SK-N-SH (cell line): ENCODE results near the gene ITPRID2. TPM values are rescaled to one million over a fixed set of nuclear protein-coding genes. Genes with fewer than 3 reads are reported as not detected.
A peak's percentile ranks its signal among the peaks of the same experiment; 100 is the strongest.

Experiments used
- CTCF ChIA-PET: fragments of 300-600, 350-600 bp; formaldehyde crosslinking; extraction: SDS; loops from one replicate; lab custom pipeline; 2021; lab: Yijun Ruan, JAX
- POLR2A ChIA-PET: fragments of 350-600 bp; sonication (Branson Sonifier 250); formaldehyde crosslinking; extraction: SDS; loops from one replicate; lab custom pipeline; 2020; ENCODE audit warnings: antibody characterized with exemption, inconsistent platforms; lab: Yijun Ruan, JAX
- DNase-seq: peaks from one replicate; pipeline ENCODE4 v3.0.0; 2012
- H2AFZ ChIP-seq: fragments of 200-600 bp; sonication (generic); 2 replicates; pipeline ENCODE4 v1.8.1; 2016; ENCODE audit warnings: antibody characterized with exemption, mild to moderate bottlenecking, low read depth
- H3F3A ChIP-seq: fragments of 200-600 bp; sonication (generic); replicated peaks from 2 replicates; pipeline ENCODE3; 2016; ENCODE audit warnings: antibody characterized with exemption, mild to moderate bottlenecking; ENCODE audit not compliant: insufficient read depth
- H3K27ac ChIP-seq, 2 experiments: fragments of 200-500 bp in 1 of 2; fragments of 200-600 bp in 1 of 2; sonication (Bioruptor generic) in 1 of 2; sonication (generic), shearing (Covaris generic) in 1 of 2; 2 replicates each; pipeline versions ENCODE4 v1.5.1 to v1.6.1; 2014 to 2016; ENCODE audit warnings: low read depth in 2 of 2, inconsistent platforms in 1 of 2, low read length in 1 of 2, mild to moderate bottlenecking in 1 of 2, mixed read lengths in 1 of 2
- H3K27me3 ChIP-seq: fragments of 200-600 bp; sonication (generic), shearing (Covaris generic); 2 replicates; pipeline ENCODE4 v1.6.1; 2016; ENCODE audit warnings: mixed run types; ENCODE audit not compliant: insufficient read depth
- H3K36me3 ChIP-seq, 2 experiments: fragments of 200-500 bp in 1 of 2; fragments of 200-600 bp in 1 of 2; sonication (Bioruptor generic) in 1 of 2; sonication (generic) in 1 of 2; replicated peaks in 1 of 2; 2 replicates each; pipeline versions ENCODE3 to v1.5.1; 2014 to 2016; ENCODE audit warnings: low read length in 1 of 2, mild to moderate bottlenecking in 1 of 2; ENCODE audit not compliant: insufficient read depth in 2 of 2, control insufficient read depth in 1 of 2
- H3K4me1 ChIP-seq, 2 experiments: fragments of 200-500 bp in 1 of 2; fragments of 200-600 bp in 1 of 2; sonication (Bioruptor generic) in 1 of 2; sonication (generic), shearing (Covaris generic) in 1 of 2; 2 replicates each; pipeline versions ENCODE4 v1.5.1 to v1.6.1; 2014 to 2016; ENCODE audit warnings: low read depth in 1 of 2, low read length in 1 of 2, mixed run types in 1 of 2; ENCODE audit not compliant: insufficient read depth in 2 of 2, control insufficient read depth in 1 of 2
- H3K4me2 ChIP-seq: fragments of 200-600 bp; sonication (generic), shearing (Covaris generic); 2 replicates; pipeline ENCODE4 v1.6.1; 2017; ENCODE audit warnings: mixed run types
- H3K4me3 ChIP-seq, 2 experiments: fragments of 200-500 bp in 1 of 2; fragments of 200-600 bp in 1 of 2; sonication (Bioruptor generic) in 1 of 2; sonication (generic), shearing (Covaris generic) in 1 of 2; 2 replicates each; pipeline versions ENCODE4 v1.5.1 to v1.8.1; 2014 to 2016; ENCODE audit warnings: low read depth in 2 of 2, inconsistent platforms in 1 of 2, low read length in 1 of 2, mild to moderate bottlenecking in 1 of 2, mixed read lengths in 1 of 2, moderate library complexity in 1 of 2
- H3K79me2 ChIP-seq: fragments of 200-600 bp; sonication (generic); 2 replicates; pipeline ENCODE4 v1.8.1; 2017; ENCODE audit warnings: mild to moderate bottlenecking; ENCODE audit not compliant: insufficient read depth
- H3K9ac ChIP-seq: fragments of 200-600 bp; sonication (generic); 2 replicates; pipeline ENCODE4 v1.6.1; 2017; ENCODE audit warnings: mixed run types
- H3K9me2 ChIP-seq: fragments of 200-600 bp; sonication (generic); 2 replicates; pipeline ENCODE4 v1.6.1; 2017; ENCODE audit warnings: mixed run types
- H3K9me3 ChIP-seq: fragments of 200-600 bp; sonication (generic); 2 replicates; pipeline ENCODE4 v1.6.1; 2017; ENCODE audit warnings: mixed run types, mild to moderate bottlenecking, moderate library complexity
- H4K20me1 ChIP-seq: fragments of 200-600 bp; sonication (generic); 2 replicates; pipeline ENCODE4 v1.6.1; 2017; ENCODE audit warnings: mild to moderate bottlenecking, mixed run types; ENCODE audit not compliant: insufficient read depth
- CHD2 ChIP-seq: fragments of 150-350 bp; IDR thresholded peaks from 2 replicates; pipeline ENCODE4 v1.6.1; 2018; ENCODE audit warnings: low read length; ENCODE audit not compliant: partially characterized antibody
- CTCF ChIP-seq: fragments of 200-600 bp; sonication (generic); IDR thresholded peaks from 2 replicates; pipeline ENCODE4 v1.6.1; 2017; ENCODE audit warnings: antibody characterized with exemption, mild to moderate bottlenecking, moderate library complexity
- FOXJ3 ChIP-seq: sonication (generic); formaldehyde crosslinking; IDR thresholded peaks from 2 replicates; pipeline ENCODE4 v1.5.1; 2020; ENCODE audit warnings: mild to moderate bottlenecking, missing genetic modification reagents
- FOXM1 ChIP-seq: IDR thresholded peaks from 2 replicates; pipeline ENCODE4 v1.4.0; 2012; ENCODE audit warnings: low read depth, mild to moderate bottlenecking
- GATA2 ChIP-seq: sonication (generic); formaldehyde crosslinking; IDR thresholded peaks from 2 replicates; pipeline ENCODE4 v1.5.0; 2020; ENCODE audit warnings: mild to moderate bottlenecking, missing genetic modification reagents
- IRF3 ChIP-seq: fragments of 150-350 bp; IDR thresholded peaks from 2 replicates; pipeline ENCODE4 v1.6.1; 2016; ENCODE audit warnings: mild to moderate bottlenecking, low read depth, low read length
- JUND ChIP-seq: IDR thresholded peaks from 2 replicates; pipeline ENCODE4 v1.4.0; 2012
- MAX ChIP-seq: IDR thresholded peaks from 2 replicates; pipeline ENCODE4 v1.4.0; 2012; ENCODE audit warnings: low read depth
- MXI1 ChIP-seq: IDR thresholded peaks from 2 replicates; pipeline ENCODE4 v1.6.1; 2012; ENCODE audit warnings: mild to moderate bottlenecking, low read depth, low read length, improper control_type of control experiment
- NFIC ChIP-seq: IDR thresholded peaks from 2 replicates; pipeline ENCODE4 v1.4.0; 2012; ENCODE audit warnings: borderline replicate concordance
- NRF1 ChIP-seq: IDR thresholded peaks from 2 replicates; pipeline ENCODE4 v1.6.1; 2012; ENCODE audit warnings: low read depth, mild to moderate bottlenecking, low read length
- PBX3 ChIP-seq: IDR thresholded peaks from 2 replicates; pipeline ENCODE4; 2012
- POLR2AphosphoS5 ChIP-seq: IDR thresholded peaks from 2 replicates; pipeline ENCODE4 v1.6.1; 2012; ENCODE audit warnings: low read depth, low read length
- SIN3A ChIP-seq: IDR thresholded peaks from 2 replicates; pipeline ENCODE4 v1.6.1; 2012; ENCODE audit warnings: low read depth, mild to moderate bottlenecking, low read length, moderate library complexity, borderline replicate concordance
- SMC3 ChIP-seq: IDR thresholded peaks from 2 replicates; pipeline ENCODE4 v1.6.1; 2012; ENCODE audit warnings: low read depth, low read length, improper control_type of control experiment
- TAF1 ChIP-seq: IDR thresholded peaks from 2 replicates; pipeline ENCODE4 v1.6.1; 2012; ENCODE audit warnings: low read depth, mild to moderate bottlenecking, low read length, moderate library complexity, borderline replicate concordance
- TCF12 ChIP-seq: IDR thresholded peaks from 2 replicates; pipeline ENCODE4 v1.4.0; 2012
- USF2 ChIP-seq: fragments of 150-350 bp; IDR thresholded peaks from 2 replicates; pipeline ENCODE4 v1.6.1; 2017; ENCODE audit warnings: antibody characterized with exemption, low read length, low read depth, borderline replicate concordance
- YY1 ChIP-seq: IDR thresholded peaks from 2 replicates; pipeline ENCODE4 v1.4.0; 2012; ENCODE audit warnings: low read depth, mild to moderate bottlenecking
- ZBTB33 ChIP-seq: IDR thresholded peaks from 2 replicates; pipeline ENCODE4 v1.4.0; 2012; ENCODE audit warnings: low read depth, borderline replicate concordance
- WGBS: methylation state at CpG from one replicate; pipeline ENCODE4 v1.1.6; 2017; ENCODE audit warnings: low lambda C conversion rate; 5-methylcytosine and 5-hydroxymethylcytosine counted together
- polyA plus RNA-seq, 3 experiments: library from polyadenylated mRNA; depleted of rRNA; stranded (reverse); fragments of >200 nt; gene quantifications; 2 replicates each; pipeline ENCODE4 v1.2.3, GENCODE V29; 2012

The ITPRID2 gene
- polyA plus RNA-seq, 1 of the 3 experiments (the other 2 are of a cell fraction): 41.9 TPM

- Histone ChIP-seq H3K27me3 (no peaks in the 10 kb centered on the region), H3F3A (no peaks in the 10 kb centered on the region), H3K36me3 (no peaks in the 10 kb centered on the region), H3K27ac (peak overlapping the region in 1 of 2 experiments; percentile 11; a peak in 1 of 4 replicates), H3K4me2 (no peak overlapping the region), H3K79me2 (no peaks in the 10 kb centered on the region), H3K4me3 (no peak overlapping the region), H4K20me1 (no peaks in the 10 kb centered on the region), H3K9ac (no peak overlapping the region), H3K4me1 (peaks cover 0 to 9% of the 10 kb centered on the region in 2 experiments; a peak in 2 of 4 replicates), H3K9me2 (no peaks in the 10 kb centered on the region)
- ChIA-PET POLR2A (no interaction called here), CTCF (interaction anchor here (0.8 kb wide), 1 partner anchor 31 kb away, joined by 3 read pairs; no protein-coding TSS in a partner anchor)
- DNase-seq: no peak
- WGBS: 97% methylated on average over 3 of the region's 3 CpGs
- TF ChIP-seq GATA2 (no peak), YY1 (no peak), CTCF (no peak), ZBTB33 (no peak), POLR2AphosphoS5 (no peak), CHD2 (no peak), TAF1 (no peak), IRF3 (no peak), JUND (no peak), FOXM1 (no peak), USF2 (no peak), PBX3 (no peak), MAX (no peak), MXI1 (no peak), SMC3 (no peak), SIN3A (no peak), NFIC (no peak), TCF12 (no peak), NRF1 (no peak), FOXJ3 (CRISPR knock-in tag) (no peak)
- TF ChIP-seq, all 33 proteins: peak for 0
- Histone ChIP-seq H2AFZ (peak overlapping the region; percentile 35; the same call in 1 of the 2 replicates), H3K9me3 (no peaks in the 10 kb centered on the region)
Measured at GRCh38 chr2:181848261-181848886, 43.2 kb upstream of the ITPRID2 start.
